HCT116 (cell line): ENCODE results near the gene PIGH. TPM values are rescaled to one million over a fixed set of nuclear protein-coding genes. Genes with fewer than 3 reads are reported as not detected.

Experiments used
- ATAC-seq: fragments of 200-7000 bp; cut with Tn5 transposase; 2 replicates; pipeline ENCODE4 v1.9.1; 2020; ENCODE audit warnings: mild to moderate bottlenecking, moderate library complexity
- BruUV-seq: library from RNA; stranded (reverse); fragments of 400-500 nt; replicated peaks from 2 replicates; lab custom pipeline; 2021; lab: Mats Ljungman, UMichigan
- CTCF ChIA-PET: fragments of 300-600 bp; sonication (Branson Sonifier 250); formaldehyde crosslinking; loops from one replicate; lab custom pipeline; 2021; ENCODE audit warnings: antibody characterized with exemption; lab: Charles Lee
- POLR2A ChIA-PET: fragments of 300-600, 350-600 bp; sonication (Branson Sonifier 250); formaldehyde crosslinking; loops from one replicate; lab custom pipeline; 2021; ENCODE audit warnings: antibody characterized with exemption; lab: Charles Lee
- RAD21 ChIA-PET, 2 experiments: fragments of 300-600 bp; sonication (Branson Sonifier 250); formaldehyde crosslinking; loops; one replicate each; lab custom pipeline; 2023; ENCODE audit warnings: low total read pairs in 2 of 2; ENCODE audit not compliant: uncharacterized antibody in 2 of 2, unreplicated experiment in 2 of 2, low non-redundant PET in 1 of 2; lab: Charles Lee
- DNase-seq: peaks from one replicate; pipeline ENCODE4 v3.0.0-alpha.2; 2010; ENCODE audit warnings: low read depth, low spot score
- H2AFZ ChIP-seq: fragments of 200-600 bp; shearing (Covaris generic), sonication (generic); 2 replicates; pipeline ENCODE4 v1.6.1; 2017; ENCODE audit warnings: low read depth, mixed run types, mixed read lengths, antibody characterized with exemption, low read length; ENCODE audit not compliant: poor library complexity, severe bottlenecking
- H3K27ac ChIP-seq: 2 replicates; pipeline ENCODE4 v1.5.1; 2012; ENCODE audit warnings: low read depth, low read length
- H3K27me3 ChIP-seq: fragments of 200-600 bp; sonication (generic); 2 replicates; pipeline ENCODE4 v1.6.1; 2016; ENCODE audit warnings: mixed run types, low read length, mixed read lengths; ENCODE audit not compliant: insufficient read depth
- H3K36me3 ChIP-seq, 2 experiments: fragments of 200-500 bp in 1 of 2; fragments of 200-600 bp in 1 of 2; sonication (Bioruptor generic) in 1 of 2; sonication (generic) in 1 of 2; 2 replicates each; pipeline versions ENCODE4 v1.5.1 to v1.6.1; 2014 to 2016; ENCODE audit warnings: low read length in 2 of 2, inconsistent platforms in 1 of 2, mixed read lengths in 1 of 2, mixed run types in 1 of 2; ENCODE audit not compliant: insufficient read depth in 2 of 2, control insufficient read depth in 1 of 2
- H3K4me1 ChIP-seq, 2 experiments: fragments of 200-600 bp in 1 of 2; sonication (generic) in 1 of 2; 2 replicates each; pipeline versions ENCODE4 v1.5.1 to v1.6.1; 2012 to 2017; ENCODE audit warnings: low read length in 2 of 2, inconsistent platforms in 1 of 2, mild to moderate bottlenecking in 1 of 2, mixed read lengths in 1 of 2, mixed run types in 1 of 2, moderate library complexity in 1 of 2; ENCODE audit not compliant: insufficient read depth in 2 of 2, control insufficient read depth in 1 of 2
- H3K4me2 ChIP-seq: fragments of 200-600 bp; sonication (generic); 2 replicates; pipeline ENCODE4 v1.6.1; 2017; ENCODE audit warnings: mixed run types, low read length, mixed read lengths
- H3K4me3 ChIP-seq, 2 experiments: fragments of 200-600 bp in 1 of 2; sonication (generic) in 1 of 2; replicated peaks in 1 of 2; 2 replicates each; pipeline ENCODE4 v1.5.1; 2011 to 2016; ENCODE audit warnings: low read length in 2 of 2, control low read depth in 1 of 2, low read depth in 1 of 2, mild to moderate bottlenecking in 1 of 2, mixed read lengths in 1 of 2, mixed run types in 1 of 2
- H3K79me2 ChIP-seq: fragments of 200-600 bp; sonication (generic); 2 replicates; pipeline ENCODE4 v1.6.1; 2017; ENCODE audit warnings: mild to moderate bottlenecking, mixed run types, low read length, moderate library complexity, mixed read lengths; ENCODE audit not compliant: insufficient read depth
- H3K9ac ChIP-seq: fragments of 200-600 bp; sonication (generic); 2 replicates; pipeline ENCODE4 v1.6.1; 2016; ENCODE audit warnings: low read length, mixed read lengths
- H3K9me2 ChIP-seq: fragments of 200-600 bp; sonication (generic), shearing (Covaris generic); 2 replicates; pipeline ENCODE4 v1.6.1; 2017; ENCODE audit warnings: mixed run types, mild to moderate bottlenecking, moderate library complexity; ENCODE audit not compliant: insufficient read depth
- H3K9me3 ChIP-seq, 2 experiments: fragments of 200-500 bp in 1 of 2; fragments of 200-600 bp in 1 of 2; sonication (Bioruptor generic) in 1 of 2; sonication (generic) in 1 of 2; 2 replicates each; pipeline ENCODE4 v1.6.1; 2014 to 2017; ENCODE audit warnings: low read length in 2 of 2, mixed read lengths in 2 of 2, inconsistent platforms in 1 of 2, low read depth in 1 of 2, mild to moderate bottlenecking in 1 of 2, mixed run types in 1 of 2, moderate library complexity in 1 of 2; ENCODE audit not compliant: control insufficient read depth in 1 of 2, insufficient read depth in 1 of 2
- H4K20me1 ChIP-seq: fragments of 200-600 bp; sonication (generic), shearing (Covaris generic); 2 replicates; pipeline ENCODE4 v1.6.1; 2017; ENCODE audit warnings: mixed run types, mild to moderate bottlenecking, moderate library complexity; ENCODE audit not compliant: insufficient read depth
- CBX3 ChIP-seq: IDR thresholded peaks from 2 replicates; pipeline ENCODE4 v1.6.1; 2012; ENCODE audit warnings: low read depth
- CEBPB ChIP-seq: IDR thresholded peaks from 2 replicates; pipeline ENCODE4 v1.6.1; 2012; ENCODE audit warnings: low read depth
- EGR1 ChIP-seq: IDR thresholded peaks from 2 replicates; pipeline ENCODE4 v1.6.1; 2012; ENCODE audit warnings: low read depth
- ELF1 ChIP-seq: IDR thresholded peaks from 2 replicates; pipeline ENCODE4 v1.6.1; 2012; ENCODE audit warnings: low read depth, borderline replicate concordance
- EZH2phosphoT487 ChIP-seq: fragments of 200-600 bp; IDR thresholded peaks from 2 replicates; pipeline ENCODE4 v1.6.1; 2018; ENCODE audit warnings: antibody characterized with exemption, borderline replicate concordance
- FOSL1 ChIP-seq: IDR thresholded peaks from 2 replicates; pipeline ENCODE4 v1.6.1; 2012; ENCODE audit warnings: low read depth
- JUND ChIP-seq: IDR thresholded peaks from 2 replicates; pipeline ENCODE4 v1.6.1; 2012
- POLR2AphosphoS5 ChIP-seq: IDR thresholded peaks from 2 replicates; pipeline ENCODE4 v1.6.1; 2011; ENCODE audit warnings: mild to moderate bottlenecking, low read depth, low read length, moderate library complexity
- RAD21 ChIP-seq: IDR thresholded peaks from 2 replicates; pipeline ENCODE4 v1.6.1; 2012; ENCODE audit warnings: low read depth, mild to moderate bottlenecking
- SIN3A ChIP-seq: IDR thresholded peaks from 2 replicates; pipeline ENCODE4 v1.6.1; 2012; ENCODE audit warnings: low read depth
- SP1 ChIP-seq: IDR thresholded peaks from 2 replicates; pipeline ENCODE4 v1.6.1; 2012; ENCODE audit warnings: low read depth
- SRF ChIP-seq: IDR thresholded peaks from 2 replicates; pipeline ENCODE4 v1.6.1; 2012; ENCODE audit warnings: low read depth
- YY1 ChIP-seq: IDR thresholded peaks from 2 replicates; pipeline ENCODE4 v1.6.1; 2011; ENCODE audit warnings: low read length, low read depth, moderate library complexity, mild to moderate bottlenecking; ENCODE audit not compliant: insufficient replicate concordance; ENCODE audit errors: extremely low read depth
- ZNF274 ChIP-seq: fragments of 200-500 bp; sonication (Bioruptor generic); IDR thresholded peaks from 2 replicates; pipeline ENCODE4 v1.6.1; 2014; ENCODE audit warnings: mild to moderate bottlenecking, low read depth, low read length, inconsistent platforms
- intact Hi-C: fragments of 100-400 bp; cut with micrococcal nuclease; formaldehyde crosslinking; loops from 2 replicates; pipeline ENCODE4 v1.10.0; 2022
- total RNA-seq: library from RNA; stranded (reverse); gene quantifications from one replicate; pipeline ENCODE4 v1.2.1, GENCODE V29; 2021; ENCODE audit not compliant: unreplicated experiment
- TF ChIP-seq, protein P1 (sequence below): IDR thresholded peaks from 2 replicates; pipeline ENCODE4 v1.6.1; 2011; ENCODE audit warnings: mild to moderate bottlenecking, low read length, moderate library complexity; ENCODE audit not compliant: insufficient replicate concordance; ENCODE audit errors: extremely low read depth
- TF ChIP-seq, protein P2 (sequence below): IDR thresholded peaks from 2 replicates; pipeline ENCODE4 v1.6.1; 2012
- TF ChIP-seq, protein P3 (sequence below): IDR thresholded peaks from 2 replicates; pipeline ENCODE4 v1.6.1; 2012; ENCODE audit warnings: low read depth
- TF ChIP-seq, protein P4 (sequence below): IDR thresholded peaks from 2 replicates; pipeline ENCODE4 v1.6.1; 2012
- TF ChIP-seq, protein P5 (sequence below), 3 experiments: fragments of 200-600 bp in 1 of 3; sonication (generic) in 1 of 3; IDR thresholded peaks in 2 of 3; conservative IDR thresholded peaks in 1 of 3; 2 replicates each; pipeline ENCODE4 v1.5.1; 2012 to 2017; ENCODE audit warnings: low read depth in 2 of 3, low read length in 2 of 3, antibody characterized with exemption in 1 of 3, borderline replicate concordance in 1 of 3, control low read depth in 1 of 3, mild to moderate bottlenecking in 1 of 3, mixed read lengths in 1 of 3, mixed run types in 1 of 3, moderate library complexity in 1 of 3; ENCODE audit not compliant: insufficient read depth in 1 of 3

Gene PIGH
- total RNA-seq, 1 experiment from 2014 or later = 20.9 TPM

DNA sequence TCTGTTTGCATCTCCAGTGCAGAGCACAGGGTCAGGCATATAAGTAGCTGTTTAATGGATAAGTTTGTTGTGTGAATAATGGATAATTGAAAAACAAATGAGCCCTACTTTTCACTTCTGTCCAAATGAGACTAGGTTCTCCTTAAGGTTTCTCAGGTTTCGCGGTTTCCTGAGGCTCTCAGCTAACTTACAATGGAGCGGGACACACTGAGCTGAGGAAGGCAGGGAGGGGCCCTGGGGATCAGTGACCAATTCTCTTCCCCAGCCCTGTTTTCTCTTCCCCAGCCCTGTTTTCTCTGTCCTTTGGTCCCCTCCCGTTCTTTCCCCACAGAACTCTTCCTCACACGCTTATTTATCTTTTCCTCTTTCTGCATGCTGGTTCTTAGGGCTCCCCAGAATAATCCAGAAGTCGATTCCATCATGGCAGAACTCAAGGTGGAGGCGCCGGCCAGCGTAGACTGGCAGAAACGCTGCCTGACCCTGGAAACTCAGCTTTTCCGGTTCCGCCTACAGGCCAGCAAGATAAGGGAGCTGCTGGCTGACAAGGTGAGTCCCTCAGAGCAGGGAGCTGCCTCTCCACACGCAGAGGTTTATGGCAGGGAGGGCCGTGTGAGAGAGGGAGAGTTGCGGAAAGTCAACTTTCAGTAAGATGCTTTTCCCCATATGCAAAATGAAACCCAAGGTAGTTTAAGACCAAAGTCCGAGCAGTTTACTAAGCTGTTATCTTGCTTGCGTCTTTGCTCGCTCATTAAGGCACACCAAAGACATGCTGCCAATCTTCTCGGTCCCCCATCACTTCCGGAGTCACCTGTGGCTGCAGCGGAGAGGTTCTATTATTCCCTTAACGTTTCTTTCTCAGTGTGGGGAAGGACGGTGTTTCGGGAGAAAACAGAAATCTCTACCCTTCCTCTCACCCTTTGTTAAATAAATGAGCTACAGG lies 58.4 kb downstream of the PIGH start:
- H4K20me1 ChIP-seq = no peaks in the 10 kb centered on the region

More for the DNA sequence above, 58.4 kb downstream of the PIGH start:
- no peak overlapping the region for H3K27ac ChIP-seq
- no peak overlapping the region for H3K4me3 ChIP-seq
- no peaks in the 10 kb centered on the region for H3K79me2 ChIP-seq
- H3K36me3 ChIP-seq = peaks cover 6 to 25% of the 10 kb centered on the region in 2 experiments; a peak in 2 of 4 replicates
- no peaks in the 10 kb centered on the region for H3K9me2 ChIP-seq
- no peaks in the 10 kb centered on the region for H3K4me1 ChIP-seq
- no peak overlapping the region for H3K9ac ChIP-seq
- ChIA-PET CTCF (interaction anchor here (1.8 kb wide), 1 partner anchor 15 kb away, joined by 4 read pairs; no protein-coding TSS in a partner anchor), POLR2A (no interaction called here), RAD21 (no interaction called here)
- H3K27me3 ChIP-seq = no peaks in the 10 kb centered on the region
- H3K4me2 ChIP-seq = no peak overlapping the region
- no peak for ATAC-seq
- no peak for DNase-seq
- no peak overlapping the region for H2AFZ ChIP-seq
- no TSS peak for BruUV-seq
- intact Hi-C loops = no loop called here
- no peaks in the 10 kb centered on the region for H3K9me3 ChIP-seq
- TF ChIP-seq, protein P1, sequence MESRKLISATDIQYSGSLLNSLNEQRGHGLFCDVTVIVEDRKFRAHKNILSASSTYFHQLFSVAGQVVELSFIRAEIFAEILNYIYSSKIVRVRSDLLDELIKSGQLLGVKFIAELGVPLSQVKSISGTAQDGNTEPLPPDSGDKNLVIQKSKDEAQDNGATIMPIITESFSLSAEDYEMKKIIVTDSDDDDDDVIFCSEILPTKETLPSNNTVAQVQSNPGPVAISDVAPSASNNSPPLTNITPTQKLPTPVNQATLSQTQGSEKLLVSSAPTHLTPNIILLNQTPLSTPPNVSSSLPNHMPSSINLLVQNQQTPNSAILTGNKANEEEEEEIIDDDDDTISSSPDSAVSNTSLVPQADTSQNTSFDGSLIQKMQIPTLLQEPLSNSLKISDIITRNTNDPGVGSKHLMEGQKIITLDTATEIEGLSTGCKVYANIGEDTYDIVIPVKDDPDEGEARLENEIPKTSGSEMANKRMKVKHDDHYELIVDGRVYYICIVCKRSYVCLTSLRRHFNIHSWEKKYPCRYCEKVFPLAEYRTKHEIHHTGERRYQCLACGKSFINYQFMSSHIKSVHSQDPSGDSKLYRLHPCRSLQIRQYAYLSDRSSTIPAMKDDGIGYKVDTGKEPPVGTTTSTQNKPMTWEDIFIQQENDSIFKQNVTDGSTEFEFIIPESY = no peak
- TF ChIP-seq, protein P2, sequence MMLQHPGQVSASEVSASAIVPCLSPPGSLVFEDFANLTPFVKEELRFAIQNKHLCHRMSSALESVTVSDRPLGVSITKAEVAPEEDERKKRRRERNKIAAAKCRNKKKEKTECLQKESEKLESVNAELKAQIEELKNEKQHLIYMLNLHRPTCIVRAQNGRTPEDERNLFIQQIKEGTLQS = no peak
- TF ChIP-seq POLR2AphosphoS5 (no peak), ELF1 (no peak), YY1 (no peak), ZNF274 (no peak), CBX3 (no peak), EZH2phosphoT487 (no peak), JUND (no peak), RAD21 (no peak), CEBPB (no peak), SRF (no peak), EGR1 (no peak), SIN3A (no peak), SP1 (no peak), FOSL1 (no peak)
- TF ChIP-seq, protein P3, sequence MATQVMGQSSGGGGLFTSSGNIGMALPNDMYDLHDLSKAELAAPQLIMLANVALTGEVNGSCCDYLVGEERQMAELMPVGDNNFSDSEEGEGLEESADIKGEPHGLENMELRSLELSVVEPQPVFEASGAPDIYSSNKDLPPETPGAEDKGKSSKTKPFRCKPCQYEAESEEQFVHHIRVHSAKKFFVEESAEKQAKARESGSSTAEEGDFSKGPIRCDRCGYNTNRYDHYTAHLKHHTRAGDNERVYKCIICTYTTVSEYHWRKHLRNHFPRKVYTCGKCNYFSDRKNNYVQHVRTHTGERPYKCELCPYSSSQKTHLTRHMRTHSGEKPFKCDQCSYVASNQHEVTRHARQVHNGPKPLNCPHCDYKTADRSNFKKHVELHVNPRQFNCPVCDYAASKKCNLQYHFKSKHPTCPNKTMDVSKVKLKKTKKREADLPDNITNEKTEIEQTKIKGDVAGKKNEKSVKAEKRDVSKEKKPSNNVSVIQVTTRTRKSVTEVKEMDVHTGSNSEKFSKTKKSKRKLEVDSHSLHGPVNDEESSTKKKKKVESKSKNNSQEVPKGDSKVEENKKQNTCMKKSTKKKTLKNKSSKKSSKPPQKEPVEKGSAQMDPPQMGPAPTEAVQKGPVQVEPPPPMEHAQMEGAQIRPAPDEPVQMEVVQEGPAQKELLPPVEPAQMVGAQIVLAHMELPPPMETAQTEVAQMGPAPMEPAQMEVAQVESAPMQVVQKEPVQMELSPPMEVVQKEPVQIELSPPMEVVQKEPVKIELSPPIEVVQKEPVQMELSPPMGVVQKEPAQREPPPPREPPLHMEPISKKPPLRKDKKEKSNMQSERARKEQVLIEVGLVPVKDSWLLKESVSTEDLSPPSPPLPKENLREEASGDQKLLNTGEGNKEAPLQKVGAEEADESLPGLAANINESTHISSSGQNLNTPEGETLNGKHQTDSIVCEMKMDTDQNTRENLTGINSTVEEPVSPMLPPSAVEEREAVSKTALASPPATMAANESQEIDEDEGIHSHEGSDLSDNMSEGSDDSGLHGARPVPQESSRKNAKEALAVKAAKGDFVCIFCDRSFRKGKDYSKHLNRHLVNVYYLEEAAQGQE = no peak
- TF ChIP-seq, protein P4, sequence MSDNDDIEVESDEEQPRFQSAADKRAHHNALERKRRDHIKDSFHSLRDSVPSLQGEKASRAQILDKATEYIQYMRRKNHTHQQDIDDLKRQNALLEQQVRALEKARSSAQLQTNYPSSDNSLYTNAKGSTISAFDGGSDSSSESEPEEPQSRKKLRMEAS = no peak
- TF ChIP-seq, protein P5, sequence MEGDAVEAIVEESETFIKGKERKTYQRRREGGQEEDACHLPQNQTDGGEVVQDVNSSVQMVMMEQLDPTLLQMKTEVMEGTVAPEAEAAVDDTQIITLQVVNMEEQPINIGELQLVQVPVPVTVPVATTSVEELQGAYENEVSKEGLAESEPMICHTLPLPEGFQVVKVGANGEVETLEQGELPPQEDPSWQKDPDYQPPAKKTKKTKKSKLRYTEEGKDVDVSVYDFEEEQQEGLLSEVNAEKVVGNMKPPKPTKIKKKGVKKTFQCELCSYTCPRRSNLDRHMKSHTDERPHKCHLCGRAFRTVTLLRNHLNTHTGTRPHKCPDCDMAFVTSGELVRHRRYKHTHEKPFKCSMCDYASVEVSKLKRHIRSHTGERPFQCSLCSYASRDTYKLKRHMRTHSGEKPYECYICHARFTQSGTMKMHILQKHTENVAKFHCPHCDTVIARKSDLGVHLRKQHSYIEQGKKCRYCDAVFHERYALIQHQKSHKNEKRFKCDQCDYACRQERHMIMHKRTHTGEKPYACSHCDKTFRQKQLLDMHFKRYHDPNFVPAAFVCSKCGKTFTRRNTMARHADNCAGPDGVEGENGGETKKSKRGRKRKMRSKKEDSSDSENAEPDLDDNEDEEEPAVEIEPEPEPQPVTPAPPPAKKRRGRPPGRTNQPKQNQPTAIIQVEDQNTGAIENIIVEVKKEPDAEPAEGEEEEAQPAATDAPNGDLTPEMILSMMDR (IDR thresholded peaks at IDR 0.05 in 2 of 3, conservative IDR thresholded peaks at IDR 0.05 in 1 of 3; ENCODE audit: borderline replicate concordance in 1 of 3, insufficient read depth in 1 of 3, low read depth in 2 of 3, low read length in 2 of 3) = no peak
